Fibroblast of the aortic adventitia (primary cell): Measurements from ENCODE around the gene USP47. TPM values are rescaled to one million over a fixed set of nuclear protein-coding genes. Genes with fewer than 3 reads are reported as not detected.

Experiments
- DNase-seq: peaks from one replicate; pipeline ENCODE4 v3.0.0-alpha.2; 2010; ENCODE audit warnings: low read depth
- H3K4me3 ChIP-seq: 2 replicates; pipeline ENCODE4 v1.5.1; 2011; ENCODE audit warnings: low read depth, mild to moderate bottlenecking, control low read depth, low read length, moderate library complexity
- CTCF ChIP-seq: IDR thresholded peaks from 2 replicates; pipeline ENCODE4 v1.5.1; 2011; ENCODE audit warnings: mild to moderate bottlenecking, low read length, control low read depth, inconsistent platforms; ENCODE audit not compliant: insufficient read depth
- total RNA-seq: library from RNA; depleted of rRNA; stranded (reverse); fragments of >200 nt; gene quantifications from 2 replicates; pipeline ENCODE4 v1.2.3, GENCODE V29; 2012; ENCODE audit warnings: low replicate concordance

The USP47 gene
- total RNA-seq, 1 donor = 59.8 TPM

GRCh38 chr11:11952036-11952435 lies 110.3 kb downstream of the USP47 start:
- no peak overlapping the region for H3K4me3 ChIP-seq
- TF ChIP-seq CTCF = no peak
- DNase-seq = no peak

GRCh38 chr11:11956006-11956405 lies 114.2 kb downstream of the USP47 start:
- TF ChIP-seq CTCF = no peak

GRCh38 chr11:11958403-11959231 lies 116.8 kb downstream of the USP47 start:
- no peak for TF ChIP-seq CTCF
- no peak for DNase-seq
- no peak overlapping the region for H3K4me3 ChIP-seq

More at GRCh38 chr11:11956006-11956405, 114.2 kb downstream of the USP47 start:
- DNase-seq = no peak
- no peak overlapping the region for H3K4me3 ChIP-seq

- H3K4me3 ChIP-seq = no peak overlapping the region
- TF ChIP-seq CTCF = no peak
Measured at GRCh38 chr11:11959601-11960000, 117.8 kb downstream of the USP47 start.

GRCh38 chr11:11960687-11961086 lies 118.9 kb downstream of the USP47 start:
- DNase-seq = no peak
- H3K4me3 ChIP-seq = no peak overlapping the region
- no peak for TF ChIP-seq CTCF

More at GRCh38 chr11:11959601-11960000, 117.8 kb downstream of the USP47 start:
- no peak for DNase-seq

GRCh38 chr11:11961399-11962028 lies 119.7 kb downstream of the USP47 start:
- H3K4me3 ChIP-seq = no peak overlapping the region
- TF ChIP-seq CTCF = no peak
- DNase-seq = no peak
